ENCODE data around the gene COL18A1.

GRCh38 chr21:45365608-45366241 is 39.2 kb upstream of the COL18A1 start:
- TF ChIP-seq CTCF (IDR thresholded peaks at IDR 0.05) (no peak), EZH2 (IDR thresholded peaks at IDR 0.05; ENCODE audit: borderline replicate concordance, insufficient read depth, low read depth, low read length, poor library complexity, severe bottlenecking) (no peak)
